ENCODE results near the gene SLK.

The SLK gene

DNA sequence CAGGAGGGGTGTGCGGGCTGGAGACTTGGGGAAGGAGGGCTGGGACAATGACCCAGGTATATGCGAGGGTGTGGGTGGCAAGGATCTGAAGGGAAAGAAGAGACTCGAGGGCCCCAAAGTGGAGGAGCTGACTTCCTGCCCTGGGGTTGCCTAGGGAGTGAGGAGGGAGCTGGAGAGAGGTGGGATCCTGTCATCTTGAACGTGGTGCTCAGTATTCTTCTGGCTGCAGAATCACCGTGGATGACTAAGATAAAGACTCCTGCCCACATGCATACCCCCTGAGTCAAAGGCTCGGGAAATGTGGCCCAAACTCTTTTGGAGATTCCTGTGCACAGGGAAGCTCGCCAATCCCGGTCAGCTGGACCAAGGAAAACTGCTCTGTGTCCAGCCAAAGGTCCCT lies 87.5 kb downstream of the SLK start:
- no peak for DNase-seq (ENCODE audit: low read depth)

DNA sequence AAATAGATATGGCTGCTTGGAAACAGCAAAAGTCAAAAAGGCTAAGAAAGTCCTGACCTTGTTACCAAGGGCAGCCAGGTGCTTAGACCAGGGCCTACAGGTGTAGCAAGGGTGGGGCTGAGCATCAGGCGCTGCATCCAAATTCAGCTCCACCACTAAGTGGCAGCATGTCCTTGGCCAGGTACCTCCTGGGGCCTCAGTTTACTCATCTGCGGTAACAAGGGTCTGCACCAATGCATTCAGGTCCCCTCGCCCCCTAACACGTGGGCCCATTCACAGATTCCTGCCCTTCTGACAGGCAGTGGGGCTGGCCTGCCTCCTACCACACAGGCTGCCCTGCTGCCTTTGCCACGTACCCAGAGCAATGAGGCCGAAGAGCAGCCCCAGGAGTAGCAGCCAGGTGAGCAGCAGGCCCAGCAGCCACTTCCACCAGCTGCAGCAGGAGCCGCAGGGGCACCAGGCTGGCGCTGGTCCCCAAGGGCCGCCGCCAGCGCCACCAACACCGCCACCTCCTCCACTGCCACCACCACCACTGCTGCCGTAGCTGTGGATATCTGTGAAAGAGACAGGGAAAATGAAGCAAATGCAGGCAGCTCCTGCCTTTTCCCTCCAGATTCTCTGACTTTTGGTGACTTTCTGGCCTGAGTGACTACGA lies 89.8 kb downstream of the SLK start:
- DNase-seq (ENCODE audit: low read depth) = no peak

DNA sequence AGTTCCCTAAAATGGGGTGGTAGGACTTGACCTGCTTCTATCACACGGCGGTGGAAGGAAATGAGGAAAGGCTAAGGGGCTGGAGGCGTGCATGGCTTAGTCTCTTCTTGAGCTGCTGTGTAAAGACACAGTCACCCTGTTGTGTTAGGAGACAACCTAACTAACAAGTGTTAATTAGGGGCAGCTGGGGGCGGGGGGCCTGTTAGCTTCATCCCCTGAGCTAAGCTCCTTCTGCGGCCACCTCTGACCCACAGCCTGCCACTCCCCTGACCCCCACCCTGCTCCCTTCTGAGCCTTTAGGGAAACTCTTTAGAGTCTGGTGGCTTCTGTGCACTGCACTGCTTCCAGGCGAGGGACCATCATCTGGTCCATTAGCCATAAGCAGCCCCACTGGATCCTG lies 90.8 kb downstream of the SLK start:
- DNase-seq (ENCODE audit: low read depth) = no peak

DNA sequence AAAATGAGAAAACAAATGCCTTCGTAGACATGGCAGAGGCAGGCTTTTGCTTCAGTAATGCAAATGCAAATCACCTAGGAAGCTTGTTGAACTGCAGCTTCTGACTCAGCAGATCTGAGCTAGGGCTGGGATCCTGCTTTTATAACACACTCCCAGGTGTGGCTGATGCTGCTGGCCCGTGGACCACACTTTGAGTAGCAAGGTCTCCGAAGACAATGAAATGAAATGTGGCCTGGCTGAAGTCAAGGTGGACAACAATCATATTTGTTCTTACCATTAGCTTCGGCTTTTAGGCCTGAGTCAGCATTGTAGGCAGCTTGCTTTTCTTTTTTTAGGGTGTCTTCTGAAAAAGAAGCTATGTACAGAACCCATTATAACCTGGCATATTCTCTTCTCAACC lies 92.4 kb downstream of the SLK start:
- DNase-seq (ENCODE audit: low read depth) = no peak

DNA sequence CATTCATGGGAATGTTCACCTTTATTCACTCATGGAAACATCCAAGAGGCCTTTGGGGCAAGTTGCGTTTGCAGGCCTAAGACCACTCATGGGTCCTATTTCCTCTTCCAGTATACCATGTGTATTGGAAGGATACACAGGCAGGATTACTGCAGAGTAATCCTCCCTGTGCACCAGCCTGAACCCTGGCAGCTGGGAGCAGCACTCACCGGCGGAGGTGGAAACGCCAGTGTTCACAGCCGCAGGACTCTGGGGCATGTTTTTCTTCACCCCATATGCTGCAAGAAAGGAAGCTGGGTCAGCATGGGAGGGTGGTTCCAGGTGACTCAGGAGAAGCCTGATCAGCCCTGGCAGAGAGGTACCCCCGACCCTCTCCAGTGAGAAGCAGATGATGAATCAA lies 94.3 kb downstream of the SLK start:
- DNase-seq (ENCODE audit: low read depth) = no peak

DNA sequence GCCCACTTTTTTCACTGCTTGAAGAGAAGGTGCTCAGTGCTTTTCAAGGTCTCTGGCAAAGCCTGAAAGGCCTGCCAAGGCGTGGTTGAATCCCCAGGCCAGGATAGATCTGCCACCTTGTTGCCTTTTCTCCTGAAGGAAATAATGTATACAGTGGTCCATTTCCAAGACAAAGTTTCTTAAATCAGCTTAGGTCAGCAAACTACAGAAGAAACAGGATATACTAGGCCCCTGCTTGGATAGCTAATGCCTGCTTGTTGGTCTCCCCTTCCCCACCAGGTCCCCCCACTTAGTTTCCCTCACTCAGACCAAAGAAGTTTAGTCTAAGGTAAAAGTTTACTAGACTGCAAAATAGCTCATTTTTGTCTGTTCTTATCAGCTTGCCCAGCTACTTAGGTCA lies 98.8 kb downstream of the SLK start:
- DNase-seq (ENCODE audit: low read depth) = no peak

DNA sequence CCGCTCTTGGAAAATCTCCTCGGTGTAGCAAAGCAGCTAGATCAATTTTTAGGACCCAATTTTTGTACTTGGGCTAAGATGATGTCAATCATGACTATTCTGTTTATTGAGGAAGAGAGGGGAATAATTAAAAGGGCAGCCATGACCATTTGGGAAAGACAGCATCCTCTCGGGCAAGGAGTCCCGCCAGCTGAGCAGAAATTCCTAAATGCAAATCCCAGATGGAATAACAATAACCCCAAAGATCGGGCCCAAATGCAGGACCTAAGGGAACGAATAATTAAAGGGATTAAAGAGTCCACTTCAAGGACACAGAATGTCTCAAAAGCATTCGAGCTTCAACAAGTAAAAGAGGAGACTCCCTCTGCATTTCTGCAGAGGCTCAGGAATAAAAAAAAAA lies 100.0 kb downstream of the SLK start:
- no peak for DNase-seq (ENCODE audit: low read depth)

DNA sequence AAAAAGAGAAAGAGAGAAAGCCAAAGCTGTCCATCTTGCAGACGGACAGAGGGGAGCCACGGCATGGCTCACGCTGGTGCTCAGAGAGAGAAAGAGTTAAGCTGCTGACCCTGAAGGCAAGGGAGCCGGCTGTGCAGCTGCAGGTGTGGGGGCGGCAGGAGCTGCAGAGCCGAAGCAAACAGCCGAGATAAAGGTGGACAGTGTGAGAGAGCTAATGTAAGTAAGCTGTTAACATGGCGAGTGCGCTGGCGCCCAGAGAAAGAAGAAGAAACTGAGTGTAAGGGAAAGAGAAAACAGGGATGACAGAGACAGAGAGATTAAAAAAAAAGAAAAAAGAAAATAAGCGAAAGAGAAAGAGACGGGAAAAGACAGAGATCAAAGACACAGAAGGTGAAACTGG lies 100.6 kb downstream of the SLK start:
- DNase-seq (ENCODE audit: low read depth) = no peak

DNA sequence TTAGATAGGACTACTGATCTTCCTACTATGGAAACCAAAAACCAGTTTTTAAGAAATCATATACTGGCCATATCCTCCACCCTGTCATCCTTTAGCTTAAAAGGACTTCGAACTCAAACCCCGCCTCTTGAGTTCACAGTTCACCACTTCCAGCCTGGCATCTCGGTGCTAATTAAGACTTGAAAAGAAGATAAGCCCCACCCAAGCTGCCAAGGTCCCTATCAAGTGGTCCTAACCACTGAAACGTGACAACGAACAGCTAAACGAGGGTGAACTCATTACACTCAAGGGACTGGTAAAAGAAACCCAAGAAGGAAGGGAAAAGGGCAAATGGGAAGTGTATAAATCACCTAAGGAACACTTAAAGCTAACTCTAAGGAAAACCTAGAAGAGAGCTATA lies 102.7 kb downstream of the SLK start:
- DNase-seq (ENCODE audit: low read depth) = no peak

DNA sequence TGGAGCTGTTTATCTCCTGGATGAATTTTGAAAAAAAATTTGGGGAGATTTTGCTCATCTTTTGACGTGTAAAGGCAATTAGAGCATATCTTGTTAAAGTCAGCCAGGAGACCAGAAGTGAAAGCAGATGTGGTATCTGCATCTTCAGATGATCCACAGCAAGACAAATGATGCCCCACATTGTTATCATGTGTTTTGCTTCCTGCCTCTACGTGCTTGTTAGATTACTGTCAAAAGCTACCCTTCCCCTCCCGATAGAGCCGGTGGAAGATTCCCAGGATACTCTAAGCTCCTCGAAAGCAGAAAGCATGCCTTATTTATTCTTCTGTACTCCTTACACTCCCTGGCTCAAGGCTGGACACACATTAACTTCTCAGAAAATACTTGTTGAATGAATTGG lies 105.8 kb downstream of the SLK start:
- no peak for DNase-seq (ENCODE audit: low read depth)

DNA sequence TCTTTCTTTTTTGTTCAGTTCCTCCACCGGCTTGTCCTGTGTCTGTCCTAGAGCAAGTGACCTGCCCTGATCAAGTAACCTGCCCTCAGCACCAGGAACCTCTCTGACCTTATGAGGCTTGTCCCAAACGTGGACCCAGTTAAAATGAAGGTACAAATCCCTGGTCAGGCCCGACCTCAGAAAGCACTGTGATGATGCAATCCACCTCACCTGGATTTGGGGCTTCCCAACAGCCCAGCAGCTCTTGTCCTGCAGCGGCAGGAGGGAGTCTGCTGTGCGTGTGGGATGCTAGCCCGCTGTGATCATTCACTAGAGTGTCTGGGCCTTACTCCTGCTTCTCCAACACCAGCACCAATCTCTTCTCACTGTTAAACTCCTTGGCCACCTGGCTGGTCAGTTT lies 107.6 kb downstream of the SLK start:
- DNase-seq (ENCODE audit: low read depth) = no peak

DNA sequence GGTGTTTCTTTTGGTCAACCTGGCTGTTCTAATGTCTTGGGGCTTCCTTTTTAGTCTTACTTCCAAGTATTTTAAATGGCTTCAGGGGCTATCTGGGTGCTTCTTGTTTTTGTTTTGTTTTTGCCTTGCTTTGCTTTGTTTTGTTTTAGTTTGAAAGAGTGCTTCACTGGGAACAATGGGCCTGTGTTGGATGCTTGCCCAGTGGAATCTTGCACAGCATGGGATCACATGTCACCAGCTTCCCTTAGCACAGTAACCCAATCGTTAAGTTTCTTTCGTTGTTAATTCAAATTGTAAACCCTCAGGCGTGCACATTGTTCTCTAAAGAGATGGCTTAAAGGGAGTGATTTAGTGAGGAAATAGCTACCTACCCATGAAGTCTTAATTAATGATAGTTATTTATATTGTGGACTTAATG lies 109.8 kb downstream of the SLK start:
- DNase-seq (ENCODE audit: low read depth) = no peak

DNA sequence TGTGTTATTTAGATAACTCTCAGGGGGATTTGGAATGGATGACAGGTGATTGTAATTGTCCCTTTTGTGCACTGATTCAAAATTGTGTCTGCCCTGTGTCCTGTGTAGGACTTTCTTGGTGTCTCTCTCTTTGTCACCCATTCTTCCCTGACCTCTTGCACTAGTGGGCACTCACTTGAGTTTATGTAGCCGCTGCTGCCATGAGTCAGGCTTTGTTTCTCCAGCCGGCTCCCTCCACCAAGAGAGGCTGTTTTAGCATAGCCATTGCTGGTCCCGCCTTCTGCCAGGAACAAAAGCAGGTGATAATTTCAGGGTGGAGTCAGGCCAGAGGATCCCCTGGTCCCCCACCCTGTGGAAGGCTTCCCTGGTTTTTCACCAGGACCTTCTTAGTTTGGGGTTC lies 110.3 kb downstream of the SLK start:
- DNase-seq (ENCODE audit: low read depth) = no peak

DNA sequence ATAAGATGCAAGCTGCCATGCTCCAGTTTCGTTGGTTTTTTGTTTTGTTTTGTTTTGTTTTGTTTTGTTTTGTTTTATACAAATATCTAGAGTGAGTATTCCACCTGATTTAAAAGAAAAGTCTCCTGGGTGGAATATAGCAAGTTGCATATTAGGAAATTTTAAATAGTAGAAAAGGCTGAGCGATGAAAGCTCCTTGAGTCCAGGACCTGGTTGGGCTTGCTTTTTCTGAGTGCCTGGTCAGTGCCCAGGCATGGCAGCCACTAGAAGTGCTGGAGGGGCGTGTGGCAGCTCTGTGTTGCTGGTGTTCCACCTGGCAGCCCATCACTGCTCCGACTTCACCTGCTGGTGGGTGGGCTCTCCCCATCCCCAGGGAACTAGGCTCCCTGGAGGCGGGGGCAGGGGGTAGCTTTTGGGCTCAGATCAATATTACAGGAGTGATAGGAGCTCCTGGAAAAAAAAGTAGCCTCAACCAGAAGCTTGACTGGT lies 110.8 kb downstream of the SLK start:
- no peak for DNase-seq (ENCODE audit: low read depth)
